CD4-positive, alpha-beta T cell (primary cell): ENCODE results near the gene SLC38A11. TPM values are rescaled to one million over a fixed set of nuclear protein-coding genes. Genes with fewer than 3 reads are reported as not detected.

Experiments used
- ATAC-seq: fragments of 200-7000 bp; cut with Tn5 transposase; one replicate; pipeline ENCODE4 v1.10.0; 2022; ENCODE audit warnings: mild to moderate bottlenecking; ENCODE audit not compliant: poor library complexity
- CTCF ChIA-PET: fragments of 350-600 bp; sonication (Branson Sonifier 250); formaldehyde crosslinking; loops from one replicate; lab custom pipeline; 2021; ENCODE audit warnings: antibody characterized with exemption, inconsistent platforms; lab: Charles Lee
- POLR2A ChIA-PET: fragments of 350-600 bp; sonication (Branson Sonifier 250); formaldehyde crosslinking; loops from one replicate; lab custom pipeline; 2021; ENCODE audit warnings: antibody characterized with exemption, inconsistent platforms; lab: Charles Lee
- DNase-seq, 14 experiments: peaks; one replicate each; pipeline ENCODE4 v3.0.0-alpha.2; 2013 to 2020; ENCODE audit warnings: mixed read lengths in 2 of 14
- H3K27ac ChIP-seq, 2 donors: one replicate each; pipeline versions ENCODE4 v1.5.1 to v1.7.0; 2013; ENCODE audit warnings: low read length in 2 of 2, low read depth in 1 of 2, mild to moderate bottlenecking in 1 of 2
- H3K27me3 ChIP-seq, 2 experiments: 1 replicate in 1 of 2; 2 replicates in 1 of 2; pipeline versions ENCODE4 v1.6.1 to v1.7.0; 2013; ENCODE audit warnings: low read length in 2 of 2, control low read depth in 1 of 2, mild to moderate bottlenecking in 1 of 2, moderate library complexity in 1 of 2; ENCODE audit not compliant: insufficient read depth in 2 of 2, control insufficient read depth in 1 of 2
- H3K36me3 ChIP-seq: one replicate; pipeline ENCODE4 v1.6.1; 2013; ENCODE audit warnings: low read length, control low read depth; ENCODE audit not compliant: insufficient read depth
- H3K4me1 ChIP-seq: one replicate; pipeline ENCODE4 v1.6.1; 2013; ENCODE audit warnings: low read length, control low read depth; ENCODE audit not compliant: insufficient read depth
- H3K4me3 ChIP-seq: one replicate; pipeline ENCODE4 v1.5.1; 2013; ENCODE audit warnings: mild to moderate bottlenecking, low read length, moderate library complexity
- H3K9me3 ChIP-seq, 2 experiments: 1 replicate in 1 of 2; 2 replicates in 1 of 2; pipeline versions ENCODE4 v1.6.1 to v1.7.0; 2013; ENCODE audit warnings: low read length in 2 of 2, mild to moderate bottlenecking in 2 of 2, control low read depth in 1 of 2, moderate library complexity in 1 of 2; ENCODE audit not compliant: control insufficient read depth in 1 of 2, insufficient read depth in 1 of 2
- H3K27ac Mint-ChIP-seq: one replicate; pipeline ENCODE4 v1.8.0; 2020; ENCODE audit warnings: mixed read lengths
- H3K27me3 Mint-ChIP-seq: one replicate; pipeline ENCODE4 v1.8.0; 2021; ENCODE audit warnings: mixed read lengths
- H3K36me3 Mint-ChIP-seq: one replicate; pipeline ENCODE4 v1.8.0; 2021; ENCODE audit warnings: low read depth, mixed read lengths
- H3K4me1 Mint-ChIP-seq: one replicate; pipeline ENCODE4 v1.8.0; 2021; ENCODE audit warnings: low read depth, mixed read lengths
- H3K4me3 Mint-ChIP-seq: one replicate; pipeline ENCODE4 v1.8.0; 2020; ENCODE audit warnings: mild to moderate bottlenecking, mixed read lengths
- H3K9me3 Mint-ChIP-seq: one replicate; pipeline ENCODE4 v1.8.0; 2020; ENCODE audit warnings: mixed read lengths
- intact Hi-C, 2 experiments: fragments of 100-400 bp; cut with DNase I in 1 of 2; cut with micrococcal nuclease in 1 of 2; formaldehyde crosslinking; loops; one replicate each; pipeline versions ENCODE4 v1.15.1 to v1.9.0; 2023 to 2025; cut with DNase I, micrococcal nuclease
- total RNA-seq, 174 experiments: library from RNA in 2 of 174; stranded (reverse) in 2 of 174; gene quantifications; one replicate each; pipeline ENCODE4 v1.2.3 and lab custom pipeline; 2021 to 2026
- TF ChIP-seq, protein P1 (sequence below): fragments of 200-600 bp; IDR thresholded peaks from one replicate; pipeline ENCODE4 v1.8.0; 2022; ENCODE audit warnings: antibody characterized with exemption, mild to moderate bottlenecking

Gene SLC38A11
- total RNA-seq, 2 experiments from 2014 or later = not detected

DNA sequence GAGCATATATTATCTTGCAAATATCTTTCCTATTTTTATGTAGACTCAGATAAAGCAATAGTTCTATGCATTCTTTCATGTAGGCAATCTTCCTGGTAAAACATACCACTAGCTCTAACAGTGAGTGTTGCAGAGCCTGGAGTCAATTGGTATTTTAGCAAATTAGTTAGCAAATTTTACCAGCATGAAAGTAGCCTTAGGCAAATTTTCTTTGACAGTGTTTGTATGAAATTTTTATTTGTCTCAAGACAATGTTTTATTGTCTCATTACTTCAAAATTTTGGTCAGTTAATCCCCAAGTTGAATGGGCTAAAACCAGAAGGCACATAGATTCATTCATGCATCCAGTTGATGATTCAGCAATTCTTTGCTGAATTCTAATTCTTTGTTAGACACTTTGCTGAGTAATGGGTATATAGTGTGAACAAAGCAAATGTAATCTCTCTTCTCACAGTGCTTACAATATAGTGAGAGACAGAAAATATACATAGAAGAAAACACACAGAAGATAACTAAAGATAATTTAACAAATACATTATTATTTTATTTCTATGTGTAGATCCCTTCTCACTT, 27.1 kb downstream of the SLC38A11 start:
- no peaks in the 10 kb centered on the region for H3K36me3 ChIP-seq
- H3K27me3 ChIP-seq = no peaks in the 10 kb centered on the region
- no peaks in the 10 kb centered on the region for H3K27me3 Mint-ChIP-seq
- TF ChIP-seq, protein P1, sequence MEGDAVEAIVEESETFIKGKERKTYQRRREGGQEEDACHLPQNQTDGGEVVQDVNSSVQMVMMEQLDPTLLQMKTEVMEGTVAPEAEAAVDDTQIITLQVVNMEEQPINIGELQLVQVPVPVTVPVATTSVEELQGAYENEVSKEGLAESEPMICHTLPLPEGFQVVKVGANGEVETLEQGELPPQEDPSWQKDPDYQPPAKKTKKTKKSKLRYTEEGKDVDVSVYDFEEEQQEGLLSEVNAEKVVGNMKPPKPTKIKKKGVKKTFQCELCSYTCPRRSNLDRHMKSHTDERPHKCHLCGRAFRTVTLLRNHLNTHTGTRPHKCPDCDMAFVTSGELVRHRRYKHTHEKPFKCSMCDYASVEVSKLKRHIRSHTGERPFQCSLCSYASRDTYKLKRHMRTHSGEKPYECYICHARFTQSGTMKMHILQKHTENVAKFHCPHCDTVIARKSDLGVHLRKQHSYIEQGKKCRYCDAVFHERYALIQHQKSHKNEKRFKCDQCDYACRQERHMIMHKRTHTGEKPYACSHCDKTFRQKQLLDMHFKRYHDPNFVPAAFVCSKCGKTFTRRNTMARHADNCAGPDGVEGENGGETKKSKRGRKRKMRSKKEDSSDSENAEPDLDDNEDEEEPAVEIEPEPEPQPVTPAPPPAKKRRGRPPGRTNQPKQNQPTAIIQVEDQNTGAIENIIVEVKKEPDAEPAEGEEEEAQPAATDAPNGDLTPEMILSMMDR = no peak
- no peaks in the 10 kb centered on the region for H3K9me3 ChIP-seq
- H3K4me3 ChIP-seq = no peak overlapping the region
- intact Hi-C loops = no loop called here
- no peak overlapping the region for H3K4me3 Mint-ChIP-seq
- H3K4me1 ChIP-seq = no peaks in the 10 kb centered on the region
- no peak overlapping the region for H3K27ac ChIP-seq
- ChIA-PET POLR2A (no interaction called here), CTCF (no interaction called here)
- ATAC-seq = no peak
- H3K27ac Mint-ChIP-seq = no peak overlapping the region
- peaks cover 2% of the 10 kb centered on the region for H3K9me3 Mint-ChIP-seq
- H3K4me1 Mint-ChIP-seq = no peaks in the 10 kb centered on the region
- no peak for DNase-seq
- no peaks in the 10 kb centered on the region for H3K36me3 Mint-ChIP-seq

DNA sequence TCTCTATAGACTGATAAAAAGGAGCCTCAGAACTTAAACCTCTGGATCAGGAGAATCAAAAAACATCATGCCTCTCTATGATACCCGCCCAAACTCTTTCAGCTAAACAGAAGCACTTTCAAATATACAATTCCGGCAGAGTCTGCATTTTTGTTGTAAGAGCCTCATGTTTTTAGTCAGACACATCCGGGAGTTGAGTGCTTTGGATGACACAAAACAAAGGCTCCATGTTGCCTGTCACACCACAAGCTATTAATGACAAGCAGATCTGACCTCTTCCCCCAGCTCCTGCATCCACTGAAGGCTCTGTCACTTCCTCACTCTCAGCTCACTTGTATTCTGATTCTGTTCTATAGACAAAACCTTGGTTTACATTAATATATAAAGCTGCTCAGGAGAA, 33.2 kb downstream of the SLC38A11 start:
- Mint-ChIP-seq H3K27me3 (no peaks in the 10 kb centered on the region), H3K27ac (no peak overlapping the region), H3K36me3 (no peaks in the 10 kb centered on the region), H3K9me3 (peaks cover 2% of the 10 kb centered on the region), H3K4me1 (no peaks in the 10 kb centered on the region), H3K4me3 (no peak overlapping the region)
- TF ChIP-seq, protein P1 = no peak
- Histone ChIP-seq H3K4me3 (no peak overlapping the region), H3K9me3 (no peaks in the 10 kb centered on the region), H3K27me3 (no peaks in the 10 kb centered on the region), H3K27ac (no peak overlapping the region), H3K4me1 (no peaks in the 10 kb centered on the region), H3K36me3 (no peaks in the 10 kb centered on the region)
- ATAC-seq (no peak), DNase-seq (no peak)
- ChIA-PET POLR2A (no interaction called here), CTCF (no interaction called here)
- intact Hi-C loops = no loop called here

DNA sequence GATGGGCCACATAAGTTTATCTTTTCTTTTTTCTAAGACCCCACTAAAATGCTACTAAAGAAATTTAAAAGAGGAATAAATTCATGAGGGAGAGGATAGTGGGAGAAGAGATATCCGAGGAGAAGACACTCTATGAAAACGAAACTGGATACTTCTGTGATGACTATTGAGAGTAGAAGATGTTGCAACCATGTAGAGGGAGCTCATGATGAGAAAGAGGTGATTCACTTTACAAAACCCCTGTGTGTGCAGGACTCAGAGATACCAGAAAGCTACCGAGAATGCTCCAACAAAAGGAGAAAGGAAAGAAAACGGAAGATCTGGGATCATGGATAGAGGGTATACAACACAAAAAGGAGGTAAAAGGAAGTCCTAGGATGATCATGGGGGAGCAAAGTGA, 34.9 kb downstream of the SLC38A11 start:
- ChIA-PET CTCF (no interaction called here), POLR2A (no interaction called here)
- no peaks in the 10 kb centered on the region for H3K4me1 ChIP-seq
- intact Hi-C loops = no loop called here
- ATAC-seq (no peak), DNase-seq (peak in 2 of 14 experiments; percentile 8 to 20)
- Mint-ChIP-seq H3K27me3 (no peaks in the 10 kb centered on the region), H3K4me3 (no peak overlapping the region), H3K27ac (no peak overlapping the region), H3K36me3 (no peaks in the 10 kb centered on the region), H3K4me1 (no peaks in the 10 kb centered on the region), H3K9me3 (no peaks in the 10 kb centered on the region)
- no peaks in the 10 kb centered on the region for H3K36me3 ChIP-seq
- H3K27ac ChIP-seq = no peak overlapping the region
- TF ChIP-seq, protein P1 = no peak
- H3K27me3 ChIP-seq = no peaks in the 10 kb centered on the region
- H3K9me3 ChIP-seq = no peaks in the 10 kb centered on the region
- no peak overlapping the region for H3K4me3 ChIP-seq
